HG02938 (cell line): ENCODE measurements around the gene SSC5D.

Experiments
- ATAC-seq: cut with Tn5 transposase; IDR thresholded peaks from one replicate; pipeline ENCODE4 v1.9.1; 2021; ENCODE audit warnings: mild to moderate bottlenecking, moderate library complexity; ENCODE audit not compliant: unreplicated experiment

SSC5D gene

GRCh38 chr19:55454787-55455243, 33.4 kb upstream of the SSC5D start:
- no peak for ATAC-seq

- no peak for ATAC-seq
Observed at GRCh38 chr19:55455576-55456235, 32.5 kb upstream of the SSC5D start.

GRCh38 chr19:55456347-55456746, 31.9 kb upstream of the SSC5D start:
- ATAC-seq, result no peak

- ATAC-seq, result no peak
Observed at GRCh38 chr19:55457683-55458457, 30.4 kb upstream of the SSC5D start.

GRCh38 chr19:55459551-55459949, 28.7 kb upstream of the SSC5D start:
- ATAC-seq, result no peak

- ATAC-seq, result no peak
Observed at GRCh38 chr19:55459950-55460657, 28.1 kb upstream of the SSC5D start.

GRCh38 chr19:55460670-55461258, 27.5 kb upstream of the SSC5D start:
- no peak for ATAC-seq

GRCh38 chr19:55461259-55461973, 26.8 kb upstream of the SSC5D start, which contains the start of gene ISOC2:
Gene ISOC2, minus strand, starts transcription at chr19:55461642. Its CDS starts 5,156 bp downstream, at chr19:55456486.
- peak; percentile 95 for ATAC-seq

GRCh38 chr19:55461974-55462626, 26.1 kb upstream of the SSC5D start:
- ATAC-seq, result no peak

GRCh38 chr19:55462722-55463121, 25.5 kb upstream of the SSC5D start:
- no peak for ATAC-seq

GRCh38 chr19:55463583-55464031, 24.6 kb upstream of the SSC5D start:
- no peak for ATAC-seq

GRCh38 chr19:55464039-55464661, 24.1 kb upstream of the SSC5D start:
- no peak for ATAC-seq

GRCh38 chr19:55464662-55465054, 23.6 kb upstream of the SSC5D start, which contains the start of gene C19orf85:
Gene C19orf85, minus strand, starts transcription at chr19:55464751. Its CDS starts 197 bp downstream, at chr19:55464554.
- no peak for ATAC-seq

GRCh38 chr19:55465460-55466240, 22.6 kb upstream of the SSC5D start:
- no peak for ATAC-seq

GRCh38 chr19:55466241-55466614, 22.0 kb upstream of the SSC5D start:
- no peak for ATAC-seq

- no peak for ATAC-seq
Observed at GRCh38 chr19:55467236-55468053, 20.8 kb upstream of the SSC5D start.

GRCh38 chr19:55468054-55468393, 20.2 kb upstream of the SSC5D start:
- ATAC-seq, result no peak

- ATAC-seq, result no peak
Observed at GRCh38 chr19:55471266-55471665, 17.0 kb upstream of the SSC5D start.
